ENCODE results near the gene HTT.

Gene HTT

GRCh38 chr4:3201718-3202702 is 127.5 kb downstream of the HTT start:
- DNase-seq (ENCODE audit: low spot score in 2 of 2) (peak; percentile 21 to 79), ATAC-seq (peak; percentile 94)
- Mint-ChIP-seq H3K36me3 (peaks cover 60% of the 10 kb centered on the region), H3K27ac (peak overlapping the region; percentile 85), H3K4me3 (peak overlapping the region; percentile 66), H3K9me3 (no peaks in the 10 kb centered on the region), H3K4me1 (peaks cover 36% of the 10 kb centered on the region)

GRCh38 chr4:3202836-3203820 is 128.6 kb downstream of the HTT start:
- Mint-ChIP-seq H3K4me3 (peak overlapping the region; percentile 66), H3K27ac (peak overlapping the region; percentile 85), H3K9me3 (no peaks in the 10 kb centered on the region), H3K4me1 (peaks cover 26% of the 10 kb centered on the region), H3K36me3 (peaks cover 64% of the 10 kb centered on the region)
- DNase-seq (ENCODE audit: low spot score in 2 of 2) (no peak), ATAC-seq (peak; percentile 46)

GRCh38 chr4:3203971-3204431 is 129.5 kb downstream of the HTT start:
- Mint-ChIP-seq H3K4me3 (no peak overlapping the region), H3K9me3 (no peaks in the 10 kb centered on the region), H3K36me3 (peaks cover 64% of the 10 kb centered on the region), H3K4me1 (peaks cover 26% of the 10 kb centered on the region), H3K27ac (no peak overlapping the region)
- DNase-seq (ENCODE audit: low spot score in 2 of 2) (no peak), ATAC-seq (no peak)

GRCh38 chr4:3205995-3206394 is 131.5 kb downstream of the HTT start:
- peaks cover 75% of the 10 kb centered on the region for H3K36me3 Mint-ChIP-seq
- ATAC-seq (no peak), DNase-seq (ENCODE audit: low spot score in 2 of 2) (no peak)
- H3K4me1 Mint-ChIP-seq, result peaks cover 25% of the 10 kb centered on the region
- no peak overlapping the region for H3K27ac Mint-ChIP-seq
- H3K9me3 Mint-ChIP-seq, result no peaks in the 10 kb centered on the region
- H3K4me3 Mint-ChIP-seq, result no peak overlapping the region

- DNase-seq (ENCODE audit: low spot score in 2 of 2) (no peak), ATAC-seq (no peak)
- peaks cover 78% of the 10 kb centered on the region for H3K36me3 Mint-ChIP-seq
- peaks cover 21% of the 10 kb centered on the region for H3K4me1 Mint-ChIP-seq
- H3K9me3 Mint-ChIP-seq, result no peaks in the 10 kb centered on the region
- no peak overlapping the region for H3K27ac Mint-ChIP-seq
- no peak overlapping the region for H3K4me3 Mint-ChIP-seq
Observed at GRCh38 chr4:3206439-3207100, 132.1 kb downstream of the HTT start.

- H3K4me3 Mint-ChIP-seq, result no peak overlapping the region
- H3K36me3 Mint-ChIP-seq, result peaks cover 78% of the 10 kb centered on the region
- H3K27ac Mint-ChIP-seq, result peak overlapping the region; percentile 50
Observed at GRCh38 chr4:3207531-3208037, 133.1 kb downstream of the HTT start.

GRCh38 chr4:3208826-3209225 is 134.3 kb downstream of the HTT start:
- ATAC-seq, result no peak
- H3K27ac Mint-ChIP-seq, result no peak overlapping the region
- peaks cover 88% of the 10 kb centered on the region for H3K36me3 Mint-ChIP-seq
- no peak for DNase-seq (ENCODE audit: low spot score in 2 of 2)
- H3K9me3 Mint-ChIP-seq, result no peaks in the 10 kb centered on the region
- no peak overlapping the region for H3K4me3 Mint-ChIP-seq
- H3K4me1 Mint-ChIP-seq, result no peaks in the 10 kb centered on the region

More at GRCh38 chr4:3207531-3208037, 133.1 kb downstream of the HTT start:
- Mint-ChIP-seq H3K4me1 (peaks cover 11% of the 10 kb centered on the region), H3K9me3 (no peaks in the 10 kb centered on the region)
- DNase-seq (ENCODE audit: low spot score in 2 of 2) (no peak), ATAC-seq (no peak)

GRCh38 chr4:3209551-3210325 is 135.3 kb downstream of the HTT start:
- peaks cover 89% of the 10 kb centered on the region for H3K36me3 Mint-ChIP-seq
- H3K9me3 Mint-ChIP-seq, result no peaks in the 10 kb centered on the region
- no peaks in the 10 kb centered on the region for H3K4me1 Mint-ChIP-seq
- H3K27ac Mint-ChIP-seq, result no peak overlapping the region
- H3K4me3 Mint-ChIP-seq, result no peak overlapping the region
- DNase-seq (ENCODE audit: low spot score in 2 of 2) (no peak), ATAC-seq (no peak)

GRCh38 chr4:3210467-3210866 is 136.0 kb downstream of the HTT start:
- Mint-ChIP-seq H3K4me1 (no peaks in the 10 kb centered on the region), H3K4me3 (no peak overlapping the region), H3K27ac (no peak overlapping the region), H3K36me3 (peaks cover 94% of the 10 kb centered on the region), H3K9me3 (no peaks in the 10 kb centered on the region)
- DNase-seq (ENCODE audit: low spot score in 2 of 2) (no peak), ATAC-seq (no peak)

- no peaks in the 10 kb centered on the region for H3K4me1 Mint-ChIP-seq
- no peak overlapping the region for H3K27ac Mint-ChIP-seq
- no peak for DNase-seq (ENCODE audit: low spot score in 2 of 2)
- H3K36me3 Mint-ChIP-seq, result peaks cover 96% of the 10 kb centered on the region
- no peak for ATAC-seq
- no peak overlapping the region for H3K4me3 Mint-ChIP-seq
- H3K9me3 Mint-ChIP-seq, result no peaks in the 10 kb centered on the region
Observed at GRCh38 chr4:3211866-3212265, 137.4 kb downstream of the HTT start.

GRCh38 chr4:3212391-3213105 is 138.1 kb downstream of the HTT start:
- Mint-ChIP-seq H3K27ac (no peak overlapping the region), H3K4me3 (no peak overlapping the region), H3K4me1 (no peaks in the 10 kb centered on the region), H3K36me3 (peaks cover 96% of the 10 kb centered on the region), H3K9me3 (no peaks in the 10 kb centered on the region)
- DNase-seq (ENCODE audit: low spot score in 2 of 2) (no peak), ATAC-seq (no peak)

GRCh38 chr4:3213106-3213425 is 138.6 kb downstream of the HTT start:
- no peaks in the 10 kb centered on the region for H3K9me3 Mint-ChIP-seq
- H3K4me3 Mint-ChIP-seq, result no peak overlapping the region
- H3K4me1 Mint-ChIP-seq, result no peaks in the 10 kb centered on the region
- peak overlapping the region; percentile 29 for H3K27ac Mint-ChIP-seq
- no peak for ATAC-seq
- DNase-seq (ENCODE audit: low spot score in 2 of 2), result no peak
- peaks cover 96% of the 10 kb centered on the region for H3K36me3 Mint-ChIP-seq

- H3K4me3 Mint-ChIP-seq, result no peak overlapping the region
- ATAC-seq, result no peak
- DNase-seq (ENCODE audit: low spot score in 2 of 2), result no peak
- no peaks in the 10 kb centered on the region for H3K9me3 Mint-ChIP-seq
- peaks cover 95% of the 10 kb centered on the region for H3K36me3 Mint-ChIP-seq
- H3K27ac Mint-ChIP-seq, result peak overlapping the region; percentile 29
- H3K4me1 Mint-ChIP-seq, result peaks cover 4% of the 10 kb centered on the region
Observed at GRCh38 chr4:3213661-3214250, 139.3 kb downstream of the HTT start.
